IMR-90 (cell line): ENCODE data around the gene CD180. TPM values are rescaled to one million over a fixed set of nuclear protein-coding genes. Genes with fewer than 3 reads are reported as not detected.

ENCODE experiments used
- ATAC-seq: fragments of 200-7000 bp; cut with Tn5 transposase; 2 replicates; pipeline ENCODE4 v1.9.1; 2020; ENCODE audit warnings: low read depth, mild to moderate bottlenecking, moderate library complexity
- BruUV-seq: library from RNA; stranded (reverse); fragments of 400-500 nt; replicated peaks from 2 replicates; lab custom pipeline; 2021; lab: Mats Ljungman, UMichigan
- CTCF ChIA-PET: fragments of 300-600 bp; formaldehyde crosslinking; extraction: SDS; loops from one replicate; lab custom pipeline; 2021; ENCODE audit warnings: antibody characterized with exemption; lab: Yijun Ruan, JAX
- POLR2A ChIA-PET: fragments of 300-600 bp; sonication (Branson Sonifier 250); formaldehyde crosslinking; loops from one replicate; lab custom pipeline; 2022; ENCODE audit warnings: antibody characterized with exemption; ENCODE audit not compliant: unreplicated experiment; lab: Charles Lee
- DNase-seq: peaks from one replicate; pipeline ENCODE4 v3.0.0; 2013
- H2AFZ ChIP-seq: replicated peaks from 2 replicates; pipeline ENCODE3; 2013; ENCODE audit warnings: low read length, mild to moderate bottlenecking; ENCODE audit not compliant: poor library complexity
- H2AK5ac ChIP-seq: 2 replicates; pipeline ENCODE4 v1.6.1; 2013; ENCODE audit warnings: low read depth, low read length, inconsistent platforms
- H2AK9ac ChIP-seq: replicated peaks from 2 replicates; pipeline ENCODE3; 2013; ENCODE audit warnings: mild to moderate bottlenecking, low read depth, low read length, moderate library complexity; ENCODE audit not compliant: poor library complexity
- H2BK120ac ChIP-seq: 2 replicates; pipeline ENCODE4 v1.6.1; 2013; ENCODE audit warnings: low read depth, low read length, inconsistent platforms
- H2BK15ac ChIP-seq: 3 replicates; pipeline ENCODE4 v1.6.1; 2013; ENCODE audit warnings: low read depth, low read length, inconsistent platforms
- H2BK20ac ChIP-seq: 2 replicates; pipeline ENCODE4 v1.6.1; 2013; ENCODE audit warnings: low read depth, mild to moderate bottlenecking, inconsistent platforms, low read length, moderate library complexity
- H2BK5ac ChIP-seq: 2 replicates; pipeline ENCODE4 v1.6.1; 2013; ENCODE audit warnings: mild to moderate bottlenecking, low read depth, low read length, inconsistent platforms; ENCODE audit not compliant: poor library complexity, severe bottlenecking
- H3K14ac ChIP-seq: replicated peaks from 2 replicates; pipeline ENCODE4 v1.6.1; 2013; ENCODE audit warnings: low read depth, low read length, inconsistent platforms
- H3K18ac ChIP-seq: 2 replicates; pipeline ENCODE4 v1.6.1; 2013; ENCODE audit warnings: low read depth, low read length, control low read depth
- H3K23ac ChIP-seq: 2 replicates; pipeline ENCODE4 v1.6.1; 2013; ENCODE audit warnings: low read depth, low read length, inconsistent platforms
- H3K27ac ChIP-seq: 2 replicates; pipeline ENCODE4 v1.5.1; 2013; ENCODE audit warnings: mild to moderate bottlenecking, control low read depth, low read length; ENCODE audit not compliant: insufficient read depth
- H3K27me3 ChIP-seq: 2 replicates; pipeline ENCODE4 v1.6.1; 2013; ENCODE audit warnings: low read length; ENCODE audit not compliant: control insufficient read depth, insufficient read depth
- H3K36me3 ChIP-seq: 2 replicates; pipeline ENCODE4 v1.6.1; 2013; ENCODE audit warnings: low read length, mixed read lengths; ENCODE audit not compliant: control insufficient read depth, insufficient read depth
- H3K4ac ChIP-seq: 2 replicates; pipeline ENCODE4 v1.6.1; 2013; ENCODE audit warnings: low read depth, low read length, inconsistent platforms
- H3K4me1 ChIP-seq: 2 replicates; pipeline ENCODE4 v1.6.1; 2013; ENCODE audit warnings: low read length, mixed read lengths; ENCODE audit not compliant: control insufficient read depth, insufficient read depth
- H3K4me2 ChIP-seq: 2 replicates; pipeline ENCODE4 v1.6.1; 2013; ENCODE audit warnings: low read depth, mild to moderate bottlenecking, control low read depth, low read length, moderate library complexity
- H3K4me3 ChIP-seq: 2 replicates; pipeline ENCODE4 v1.5.1; 2013; ENCODE audit warnings: low read depth, mild to moderate bottlenecking, control low read depth, low read length, moderate library complexity; ENCODE audit not compliant: insufficient read depth
- H3K56ac ChIP-seq: 2 replicates; pipeline ENCODE4 v1.6.1; 2013; ENCODE audit warnings: low read length, inconsistent platforms; ENCODE audit not compliant: insufficient read depth; ENCODE audit errors: extremely low read depth
- H3K79me1 ChIP-seq, 2 experiments: 2 replicates each; pipeline ENCODE4 v1.6.1; 2013; ENCODE audit warnings: low read length in 2 of 2, inconsistent platforms in 1 of 2, low read depth in 1 of 2
- H3K9ac ChIP-seq: 2 replicates; pipeline ENCODE4 v1.6.1; 2013; ENCODE audit warnings: low read depth, low read length, control low read depth
- H3K9me1 ChIP-seq: 2 replicates; pipeline ENCODE4 v1.6.1; 2013; ENCODE audit warnings: low read length, inconsistent platforms; ENCODE audit not compliant: insufficient read depth
- H3K9me3 ChIP-seq: 2 replicates; pipeline ENCODE4 v1.6.1; 2013; ENCODE audit warnings: low read length; ENCODE audit not compliant: control insufficient read depth, insufficient read depth
- H4K20me1 ChIP-seq: 2 replicates; pipeline ENCODE4 v1.6.1; 2013; ENCODE audit warnings: low read length, inconsistent platforms; ENCODE audit not compliant: insufficient read depth
- H4K5ac ChIP-seq: 2 replicates; pipeline ENCODE4 v1.6.1; 2013; ENCODE audit warnings: mild to moderate bottlenecking, low read depth, low read length, control low read depth
- H4K8ac ChIP-seq, 2 experiments: 2 replicates each; pipeline ENCODE4 v1.6.1; 2013; ENCODE audit warnings: low read depth in 2 of 2, low read length in 2 of 2, control low read depth in 1 of 2, inconsistent platforms in 1 of 2
- H4K91ac ChIP-seq: 2 replicates; pipeline ENCODE4 v1.6.1; 2013; ENCODE audit warnings: low read depth, low read length, inconsistent platforms; ENCODE audit not compliant: insufficient read depth
- FOS ChIP-seq: fragments of 150-350 bp; IDR thresholded peaks from 2 replicates; pipeline ENCODE4 v1.6.1; 2016; ENCODE audit warnings: low read depth, low read length
- RAD21 ChIP-seq: IDR thresholded peaks from 2 replicates; pipeline ENCODE4 v1.6.1; 2012; ENCODE audit warnings: low read length, improper control_type of control experiment
- SMC3 ChIP-seq: fragments of 150-350 bp; IDR thresholded peaks from 2 replicates; pipeline ENCODE4 v1.6.1; 2016; ENCODE audit warnings: low read depth, mild to moderate bottlenecking, antibody characterized with exemption, low read length, moderate library complexity
- WGBS, 2 experiments: methylation state at CpG; one replicate each; pipeline versions ENCODE4 v1.1.5 to v1.1.7; 2013; ENCODE audit warnings: missing lambda C conversion rate in 2 of 2; ENCODE audit not compliant: insufficient read length in 1 of 2; ENCODE audit errors: extremely low coverage in 2 of 2; 5-methylcytosine and 5-hydroxymethylcytosine counted together
- dilution Hi-C: fragments of 300-500 bp; cut with HindIII; formaldehyde crosslinking; loops from one replicate; pipeline ENCODE4 v1.14.3; 2018; ENCODE audit warnings: low sequenced_read_pairs; ENCODE audit not compliant: unreplicated experiment
- in situ Hi-C: fragments of 300-500 bp; cut with MboI; formaldehyde crosslinking; loops from 3 replicates; pipeline ENCODE4 v1.14.3; 2019; ENCODE audit warnings: low sequenced_read_pairs, inconsistent platforms, mixed read lengths
- intact Hi-C: fragments of 100-400 bp; cut with micrococcal nuclease; formaldehyde crosslinking; loops from 2 replicates; pipeline ENCODE4 v1.10.0; 2022
- polyA plus RNA-seq, 3 experiments: library from polyadenylated mRNA; depleted of rRNA; stranded (reverse); fragments of >200 nt; gene quantifications; 2 replicates each; pipeline ENCODE4 v1.2.3, GENCODE V29; 2012; ENCODE audit warnings: low replicate concordance in 1 of 3
- total RNA-seq: library from RNA; depleted of rRNA; stranded (reverse); fragments of >200 nt; gene quantifications from 2 replicates; pipeline ENCODE4 v1.2.3, GENCODE V29; 2012
- TF ChIP-seq, protein P1 (sequence below): conservative IDR thresholded peaks from 2 replicates; pipeline ENCODE4 v1.5.1; 2012; ENCODE audit warnings: mild to moderate bottlenecking, low read depth, low read length, improper control_type of control experiment

The CD180 gene
- total and polyA plus RNA-seq, 2 of the 4 experiments (the other 2 are of a cell fraction): not detected

DNA sequence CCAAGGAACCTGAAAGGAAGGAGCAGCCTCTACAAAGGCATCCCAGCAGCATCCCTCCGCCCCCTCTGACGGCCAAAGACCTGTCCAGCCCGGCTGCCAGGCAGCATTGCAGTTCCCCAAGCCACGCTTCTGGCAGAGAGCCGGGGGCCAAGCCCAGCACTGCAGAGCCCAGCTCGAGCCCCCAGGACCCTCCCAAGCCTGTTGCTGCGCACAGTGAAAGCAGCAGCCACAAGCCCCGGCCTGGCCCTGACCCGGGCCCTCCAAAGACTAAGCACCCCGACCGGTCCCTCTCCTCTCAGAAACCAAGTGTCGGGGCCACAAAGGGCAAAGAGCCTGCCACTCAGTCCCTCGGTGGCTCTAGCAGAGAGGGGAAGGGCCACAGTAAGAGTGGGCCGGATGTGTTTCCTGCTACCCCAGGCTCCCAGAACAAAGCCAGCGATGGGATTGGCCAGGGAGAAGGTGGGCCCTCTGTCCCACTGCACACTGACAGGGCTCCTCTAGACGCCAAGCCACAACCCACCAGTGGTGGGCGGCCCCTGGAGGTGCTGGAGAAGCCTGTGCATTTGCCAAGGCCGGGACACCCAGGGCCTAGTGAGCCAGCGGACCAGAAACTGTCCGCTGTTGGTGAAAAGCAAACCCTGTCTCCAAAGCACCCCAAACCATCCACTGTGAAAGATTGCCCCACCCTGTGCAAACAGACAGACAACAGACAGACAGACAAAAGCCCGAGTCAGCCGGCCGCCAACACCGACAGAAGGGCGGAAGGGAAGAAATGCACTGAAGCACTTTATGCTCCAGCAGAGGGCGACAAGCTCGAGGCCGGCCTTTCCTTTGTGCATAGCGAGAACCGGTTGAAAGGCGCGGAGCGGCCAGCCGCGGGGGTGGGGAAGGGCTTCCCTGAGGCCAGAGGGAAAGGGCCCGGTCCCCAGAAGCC, 30.8 kb downstream of the CD180 start:
- peak overlapping the region; percentile 76; the same call in 1 of the 2 replicates for H3K14ac ChIP-seq
- H3K36me3 ChIP-seq: peaks cover 21% of the 10 kb centered on the region
- peak overlapping the region; percentile 61 for H2BK120ac ChIP-seq
- peak overlapping the region; percentile 29; the same call in 1 of the 2 replicates for H3K9ac ChIP-seq
- no peak overlapping the region for H3K4me3 ChIP-seq
- WGBS, 2 experiments: 56% methylated on average over 15 of the region's 36 CpGs; no CpG with 5 or more reads in 1 of the 2 experiments
- H2BK5ac ChIP-seq: peak overlapping the region; percentile 42
- peak overlapping the region; percentile 84 to 86; a peak in 2 of 4 replicates for H4K8ac ChIP-seq
- 0 out of 2 replicates have a peak overlapping the region, but pooled peaks have one; percentile 15 for H3K23ac ChIP-seq
- ATAC-seq (peak; percentile 91), DNase-seq (peak; percentile 61)
- peaks cover 2% of the 10 kb centered on the region; the same call in 1 of the 2 replicates for H3K4me1 ChIP-seq
- H3K9me1 ChIP-seq: no peaks in the 10 kb centered on the region
- H3K56ac ChIP-seq: no peak overlapping the region
- H3K79me1 ChIP-seq: no peaks in the 10 kb centered on the region
- H3K4ac ChIP-seq: peak overlapping the region; percentile 52
- no peak overlapping the region; the same call in 1 of the 2 replicates for H3K18ac ChIP-seq
- H2BK15ac ChIP-seq: no peak overlapping the region
- POLR2A ChIA-PET: no interaction called here
- no peak overlapping the region for H2AK5ac ChIP-seq
- H4K91ac ChIP-seq: peak overlapping the region; percentile 49
- no peaks in the 10 kb centered on the region for H3K9me3 ChIP-seq
- TF ChIP-seq FOS: no peak
- peak; percentile 60 for TF ChIP-seq RAD21
- TF ChIP-seq SMC3: peak; percentile 65
- TF ChIP-seq, protein P1, sequence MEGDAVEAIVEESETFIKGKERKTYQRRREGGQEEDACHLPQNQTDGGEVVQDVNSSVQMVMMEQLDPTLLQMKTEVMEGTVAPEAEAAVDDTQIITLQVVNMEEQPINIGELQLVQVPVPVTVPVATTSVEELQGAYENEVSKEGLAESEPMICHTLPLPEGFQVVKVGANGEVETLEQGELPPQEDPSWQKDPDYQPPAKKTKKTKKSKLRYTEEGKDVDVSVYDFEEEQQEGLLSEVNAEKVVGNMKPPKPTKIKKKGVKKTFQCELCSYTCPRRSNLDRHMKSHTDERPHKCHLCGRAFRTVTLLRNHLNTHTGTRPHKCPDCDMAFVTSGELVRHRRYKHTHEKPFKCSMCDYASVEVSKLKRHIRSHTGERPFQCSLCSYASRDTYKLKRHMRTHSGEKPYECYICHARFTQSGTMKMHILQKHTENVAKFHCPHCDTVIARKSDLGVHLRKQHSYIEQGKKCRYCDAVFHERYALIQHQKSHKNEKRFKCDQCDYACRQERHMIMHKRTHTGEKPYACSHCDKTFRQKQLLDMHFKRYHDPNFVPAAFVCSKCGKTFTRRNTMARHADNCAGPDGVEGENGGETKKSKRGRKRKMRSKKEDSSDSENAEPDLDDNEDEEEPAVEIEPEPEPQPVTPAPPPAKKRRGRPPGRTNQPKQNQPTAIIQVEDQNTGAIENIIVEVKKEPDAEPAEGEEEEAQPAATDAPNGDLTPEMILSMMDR: peak; percentile 65
- CTCF ChIA-PET: interaction anchor here (0.6 to 1.7 kb wide), 3 partner anchors 10 to 43 kb away, joined by 3 to 5 read pairs (median 4); no protein-coding TSS in a partner anchor
- intact Hi-C loops: loop anchor here (1.0 to 10.0 kb wide), 2 partner anchors 44 to 1879 kb away; no protein-coding TSS in a partner anchor
- H2AFZ ChIP-seq: peak overlapping the region; percentile 94
- H2AK9ac ChIP-seq: peak overlapping the region; percentile 76
- no peak overlapping the region; the same call in 1 of the 2 replicates for H3K4me2 ChIP-seq
- BruUV-seq: no TSS peak
- no peaks in the 10 kb centered on the region for H3K27me3 ChIP-seq
- H2BK20ac ChIP-seq: 0 out of 2 replicates have a peak overlapping the region, but pooled peaks have one; percentile 34
- H4K5ac ChIP-seq: peak overlapping the region; percentile 80; the same call in 1 of the 2 replicates
- dilution Hi-C loops: no loop called here
- in situ Hi-C loops: no loop called here
- H4K20me1 ChIP-seq: no peaks in the 10 kb centered on the region
- peak overlapping the region; percentile 23; the same call in 1 of the 2 replicates for H3K27ac ChIP-seq
